ENCODE data around the gene PRCD. TPM values are rescaled to one million over a fixed set of nuclear protein-coding genes. Genes with fewer than 3 reads are reported as not detected.
"Not testable (repeated sequence)": the region's sequence is repeated elsewhere in the genome, so short reads cannot be mapped to it uniquely, and the experiment has no call there.

Gene PRCD
- total RNA-seq, 1 donor from 2014 or later, result 4.3 TPM

GRCh38 chr17:76504117-76504516 lies 35.7 kb upstream of the PRCD start:
- no peak for DNase-seq (ENCODE audit: low spot score)

GRCh38 chr17:76506408-76507345 lies 33.2 kb upstream of the PRCD start:
- peak; percentile 86 for DNase-seq (ENCODE audit: low spot score)

- not testable (repeated sequence) for DNase-seq (ENCODE audit: low spot score)
Measured at GRCh38 chr17:76508472-76509063, 31.3 kb upstream of the PRCD start.

- DNase-seq (ENCODE audit: low spot score), result no peak
Measured at GRCh38 chr17:76510831-76511244, 29.0 kb upstream of the PRCD start.

GRCh38 chr17:76511668-76512365 lies 28.0 kb upstream of the PRCD start:
- no peak for DNase-seq (ENCODE audit: low spot score)

GRCh38 chr17:76512366-76513305 lies 27.2 kb upstream of the PRCD start:
- DNase-seq (ENCODE audit: low spot score), result no peak

GRCh38 chr17:76513306-76513692 lies 26.5 kb upstream of the PRCD start:
- DNase-seq (ENCODE audit: low spot score), result no peak

GRCh38 chr17:76514355-76514754 lies 25.5 kb upstream of the PRCD start:
- DNase-seq (ENCODE audit: low spot score), result not testable (repeated sequence)

GRCh38 chr17:76515274-76515949 lies 24.4 kb upstream of the PRCD start:
- DNase-seq (ENCODE audit: low spot score), result peak; percentile 81

- no peak for DNase-seq (ENCODE audit: low spot score)
Measured at GRCh38 chr17:76517638-76518038, 22.2 kb upstream of the PRCD start.

- DNase-seq (ENCODE audit: low spot score), result no peak
Measured at GRCh38 chr17:76519048-76519966, 20.5 kb upstream of the PRCD start.

- no peak for DNase-seq (ENCODE audit: low spot score)
Measured at GRCh38 chr17:76521262-76521661, 18.6 kb upstream of the PRCD start.

GRCh38 chr17:76521683-76522082 lies 18.2 kb upstream of the PRCD start:
- not testable (repeated sequence) for DNase-seq (ENCODE audit: low spot score)

- DNase-seq (ENCODE audit: low spot score), result peak; percentile 71
Measured at GRCh38 chr17:76523084-76524037, 16.5 kb upstream of the PRCD start.

- DNase-seq (ENCODE audit: low spot score), result peak; percentile 76
Measured at GRCh38 chr17:76524598-76525512, 15.0 kb upstream of the PRCD start.

GRCh38 chr17:76525513-76525833 lies 14.4 kb upstream of the PRCD start:
- DNase-seq (ENCODE audit: low spot score), result not testable (repeated sequence)

- not testable (repeated sequence) for DNase-seq (ENCODE audit: low spot score)
Measured at GRCh38 chr17:76527016-76527415, 12.8 kb upstream of the PRCD start.

All from mucosa of gallbladder (tissue), 1 donor.